Uterus (tissue), 4 donors: ENCODE measurements around the gene DNAH1. TPM values are rescaled to one million over a fixed set of nuclear protein-coding genes. Genes with fewer than 3 reads are reported as not detected.

Experiments
- DNase-seq, 2 donors: peaks; one replicate each; pipeline ENCODE4 v3.0.0-alpha.2; 2019 to 2020
- H3K27ac ChIP-seq, 2 donors: fragments of 200-600 bp; sonication (generic); 1 replicate in 1 of 2; 2 replicates in 1 of 2; pipeline ENCODE4 v1.5.1; 2016 to 2018
- H3K27me3 ChIP-seq, 2 donors: fragments of 200-600 bp; sonication (generic); one replicate each; pipeline ENCODE4 v1.5.1; 2018 to 2019; ENCODE audit warnings: control low read depth in 1 of 2
- H3K36me3 ChIP-seq, 2 donors: fragments of 200-600 bp; sonication (generic); one replicate each; pipeline ENCODE4 v1.5.1; 2019; ENCODE audit warnings: control low read depth in 1 of 2
- H3K4me1 ChIP-seq, 2 donors: fragments of 200-600 bp; sonication (generic); one replicate each; pipeline ENCODE4 v1.5.1; 2018 to 2019; ENCODE audit warnings: control low read depth in 1 of 2
- H3K4me3 ChIP-seq, 2 donors: fragments of 200-600 bp; sonication (generic); 1 replicate in 1 of 2; 2 replicates in 1 of 2; pipeline ENCODE4 v1.5.1; 2018 to 2019; ENCODE audit warnings: mild to moderate bottlenecking in 1 of 2
- H3K9me3 ChIP-seq, 2 donors: fragments of 200-600 bp; sonication (generic); one replicate each; pipeline ENCODE4 v1.5.1; 2019; ENCODE audit warnings: control low read depth in 1 of 2
- POLR2A ChIP-seq, 2 donors: fragments of 450-650 bp; IDR thresholded peaks; one replicate each; pipeline ENCODE4 v1.6.1; 2016; ENCODE audit warnings: antibody characterized with exemption in 2 of 2, mild to moderate bottlenecking in 1 of 2, moderate library complexity in 1 of 2
- intact Hi-C: fragments of 100-400 bp; cut with DNase I; formaldehyde crosslinking; loops from one replicate; pipeline ENCODE4 v1.15.1; 2023; ENCODE audit warnings: low total_unique reads
- total RNA-seq, 4 donors: library from RNA; depleted of rRNA in 3 of 4; stranded (reverse); fragments of >200 nt in 3 of 4; gene quantifications; one replicate each; pipeline versions ENCODE4 v1.1.0 to v1.2.4, GENCODE V29; 2014 to 2023
- TF ChIP-seq, protein P1 (sequence below), 4 experiments: fragments of 200-600 bp in 2 of 4; fragments of 450-650 bp in 2 of 4; sonication (generic) in 2 of 4; IDR thresholded peaks; one replicate each; pipeline ENCODE4 v1.5.1; 2016 to 2019; ENCODE audit warnings: antibody characterized with exemption in 4 of 4, mild to moderate bottlenecking in 2 of 4, moderate library complexity in 1 of 4
- donor health status: DM: yes; HTN: yes; CAD: no.

The DNAH1 gene
- total RNA-seq, 4 donors from 2014 or later, result 5.1 to 46.2 (median 11.0) TPM

DNA sequence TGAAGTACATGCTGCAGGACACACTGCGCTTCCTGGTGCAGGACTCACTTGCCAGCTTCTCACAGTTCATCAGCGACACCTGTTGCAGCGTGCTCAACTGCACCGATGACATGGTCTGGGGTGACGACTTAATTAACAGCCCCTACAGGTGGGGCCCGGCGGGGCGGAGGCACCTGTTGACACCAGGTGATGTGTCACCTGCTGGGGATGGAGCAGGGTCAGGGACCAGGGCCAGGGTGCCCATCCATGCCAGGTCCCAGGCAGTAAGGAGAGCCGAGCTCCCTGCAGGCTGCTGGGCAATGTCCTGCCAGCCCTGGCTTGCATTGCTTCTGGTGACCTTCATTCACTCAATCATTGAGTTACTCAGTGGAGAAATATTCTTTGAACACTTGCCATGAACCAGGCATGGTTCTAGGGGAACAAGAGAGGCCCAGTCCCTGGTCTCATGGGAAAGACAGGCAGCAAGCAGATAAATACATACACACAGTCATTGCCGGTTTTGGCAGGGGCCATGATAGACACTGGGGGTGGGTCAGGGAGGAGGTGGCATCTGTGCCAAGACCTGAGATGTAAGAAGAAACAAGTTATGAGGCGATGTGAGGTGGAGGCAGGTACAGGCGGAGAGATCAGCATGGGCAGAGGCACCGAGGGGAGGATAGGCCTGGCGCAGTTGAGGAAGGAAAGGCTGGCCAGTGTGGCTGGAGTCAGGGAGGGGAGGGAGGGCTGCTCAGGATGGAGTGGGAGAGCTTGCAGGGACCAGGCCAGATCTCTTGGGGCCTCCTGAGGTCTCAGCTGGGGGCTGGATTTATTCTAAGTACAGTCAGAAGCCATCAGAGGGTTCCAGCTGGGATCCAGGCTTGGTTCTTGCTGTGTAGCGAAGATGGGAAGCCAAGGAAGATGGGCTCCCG is 30.8 kb downstream of the DNAH1 start:
- no peaks in the 10 kb centered on the region for H3K4me1 ChIP-seq
- intact Hi-C loops, result loop anchor here (10.0 kb wide), 1 partner anchor 342 kb away; no protein-coding TSS in a partner anchor
- DNase-seq, result no peak
- no peaks in the 10 kb centered on the region for H3K36me3 ChIP-seq
- H3K27me3 ChIP-seq, result no peaks in the 10 kb centered on the region
- no peak for TF ChIP-seq POLR2A (IDR thresholded peaks at IDR 0.05)
- TF ChIP-seq, protein P1, sequence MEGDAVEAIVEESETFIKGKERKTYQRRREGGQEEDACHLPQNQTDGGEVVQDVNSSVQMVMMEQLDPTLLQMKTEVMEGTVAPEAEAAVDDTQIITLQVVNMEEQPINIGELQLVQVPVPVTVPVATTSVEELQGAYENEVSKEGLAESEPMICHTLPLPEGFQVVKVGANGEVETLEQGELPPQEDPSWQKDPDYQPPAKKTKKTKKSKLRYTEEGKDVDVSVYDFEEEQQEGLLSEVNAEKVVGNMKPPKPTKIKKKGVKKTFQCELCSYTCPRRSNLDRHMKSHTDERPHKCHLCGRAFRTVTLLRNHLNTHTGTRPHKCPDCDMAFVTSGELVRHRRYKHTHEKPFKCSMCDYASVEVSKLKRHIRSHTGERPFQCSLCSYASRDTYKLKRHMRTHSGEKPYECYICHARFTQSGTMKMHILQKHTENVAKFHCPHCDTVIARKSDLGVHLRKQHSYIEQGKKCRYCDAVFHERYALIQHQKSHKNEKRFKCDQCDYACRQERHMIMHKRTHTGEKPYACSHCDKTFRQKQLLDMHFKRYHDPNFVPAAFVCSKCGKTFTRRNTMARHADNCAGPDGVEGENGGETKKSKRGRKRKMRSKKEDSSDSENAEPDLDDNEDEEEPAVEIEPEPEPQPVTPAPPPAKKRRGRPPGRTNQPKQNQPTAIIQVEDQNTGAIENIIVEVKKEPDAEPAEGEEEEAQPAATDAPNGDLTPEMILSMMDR (IDR thresholded peaks at IDR 0.05), result no peak
- H3K9me3 ChIP-seq, result no peaks in the 10 kb centered on the region
- no peak overlapping the region for H3K27ac ChIP-seq
- no peak overlapping the region for H3K4me3 ChIP-seq

DNA sequence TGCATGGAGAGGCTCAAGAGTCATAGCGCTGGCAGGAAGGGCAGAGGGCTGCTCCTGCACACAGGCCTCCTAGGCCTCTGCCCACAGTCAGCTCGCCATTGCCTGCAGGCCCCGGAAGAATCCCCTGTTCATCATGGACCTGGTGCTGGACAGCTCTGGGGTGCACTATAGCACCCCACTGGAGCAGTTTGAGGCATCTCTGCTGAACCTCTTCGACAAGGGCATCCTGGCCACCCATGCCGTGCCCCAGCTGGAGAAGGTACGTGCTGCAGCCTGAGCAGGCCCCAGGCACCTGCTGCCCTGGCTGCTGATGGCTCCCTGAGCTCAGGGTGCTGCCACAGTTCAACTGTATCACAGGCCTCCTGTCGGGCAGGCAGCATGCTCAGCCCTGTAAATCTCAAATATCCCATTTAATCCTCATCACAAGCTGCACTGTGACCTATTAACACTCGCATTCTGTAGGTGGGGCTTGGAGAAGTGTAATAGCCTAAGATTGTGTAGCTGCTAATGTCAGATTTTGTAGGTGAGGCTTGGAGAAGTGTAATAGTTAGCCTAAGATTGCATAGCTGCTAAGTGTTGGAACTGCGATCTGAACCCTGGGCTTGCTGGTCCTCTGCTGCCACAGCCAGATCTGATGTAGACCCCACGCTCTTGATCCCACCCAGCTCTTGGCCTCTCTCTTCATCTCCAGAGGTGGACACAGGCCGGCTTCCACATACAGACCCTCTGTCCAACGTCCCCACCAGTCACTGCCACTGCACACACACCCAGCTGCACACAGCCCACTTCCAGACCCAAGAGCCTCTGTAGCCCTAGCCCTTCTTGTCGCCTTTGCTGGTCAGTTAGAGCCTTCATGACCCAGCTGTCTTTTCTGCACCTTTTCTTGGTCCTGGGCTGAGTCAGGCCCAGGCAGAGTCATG is 31.9 kb downstream of the DNAH1 start:
- TF ChIP-seq, protein P1 (IDR thresholded peaks at IDR 0.05), result no peak
- no peak for TF ChIP-seq POLR2A (IDR thresholded peaks at IDR 0.05)
- no peak overlapping the region for H3K27ac ChIP-seq
- no peaks in the 10 kb centered on the region for H3K4me1 ChIP-seq
- no peak for DNase-seq
- H3K36me3 ChIP-seq, result no peaks in the 10 kb centered on the region
- intact Hi-C loops, result loop anchor here (10.0 kb wide), 1 partner anchor 343 kb away; no protein-coding TSS in a partner anchor
- H3K4me3 ChIP-seq, result no peak overlapping the region
- no peaks in the 10 kb centered on the region for H3K9me3 ChIP-seq
- no peaks in the 10 kb centered on the region for H3K27me3 ChIP-seq

DNA sequence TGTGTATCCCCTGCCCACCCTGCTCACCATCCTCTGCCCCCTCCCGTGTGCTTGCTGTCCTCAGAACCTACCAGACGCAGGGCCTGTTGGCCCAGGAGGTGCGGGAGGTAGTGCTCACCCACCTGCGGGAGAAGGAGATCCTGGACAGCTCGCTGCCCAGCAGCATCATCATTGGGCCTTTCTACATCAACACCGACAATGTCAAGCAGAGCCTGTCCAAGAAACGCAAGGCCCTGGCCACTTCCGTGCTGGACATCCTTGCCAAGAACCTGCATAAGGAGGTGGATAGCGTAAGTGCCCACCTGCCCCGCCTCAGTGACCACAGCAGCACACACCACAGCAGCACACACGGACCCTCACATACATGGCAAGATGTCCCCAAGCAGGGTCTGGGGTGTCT is 33.0 kb downstream of the DNAH1 start:
- no peak overlapping the region for H3K4me3 ChIP-seq
- intact Hi-C loops, result loop anchor here (10.0 kb wide), 1 partner anchor 344 kb away; no protein-coding TSS in a partner anchor
- TF ChIP-seq, protein P1 (IDR thresholded peaks at IDR 0.05), result no peak
- no peak for TF ChIP-seq POLR2A (IDR thresholded peaks at IDR 0.05)
- no peak overlapping the region for H3K27ac ChIP-seq
- H3K36me3 ChIP-seq, result no peaks in the 10 kb centered on the region
- H3K27me3 ChIP-seq, result no peaks in the 10 kb centered on the region
- H3K9me3 ChIP-seq, result no peaks in the 10 kb centered on the region
- no peak for DNase-seq
- no peaks in the 10 kb centered on the region for H3K4me1 ChIP-seq

DNA sequence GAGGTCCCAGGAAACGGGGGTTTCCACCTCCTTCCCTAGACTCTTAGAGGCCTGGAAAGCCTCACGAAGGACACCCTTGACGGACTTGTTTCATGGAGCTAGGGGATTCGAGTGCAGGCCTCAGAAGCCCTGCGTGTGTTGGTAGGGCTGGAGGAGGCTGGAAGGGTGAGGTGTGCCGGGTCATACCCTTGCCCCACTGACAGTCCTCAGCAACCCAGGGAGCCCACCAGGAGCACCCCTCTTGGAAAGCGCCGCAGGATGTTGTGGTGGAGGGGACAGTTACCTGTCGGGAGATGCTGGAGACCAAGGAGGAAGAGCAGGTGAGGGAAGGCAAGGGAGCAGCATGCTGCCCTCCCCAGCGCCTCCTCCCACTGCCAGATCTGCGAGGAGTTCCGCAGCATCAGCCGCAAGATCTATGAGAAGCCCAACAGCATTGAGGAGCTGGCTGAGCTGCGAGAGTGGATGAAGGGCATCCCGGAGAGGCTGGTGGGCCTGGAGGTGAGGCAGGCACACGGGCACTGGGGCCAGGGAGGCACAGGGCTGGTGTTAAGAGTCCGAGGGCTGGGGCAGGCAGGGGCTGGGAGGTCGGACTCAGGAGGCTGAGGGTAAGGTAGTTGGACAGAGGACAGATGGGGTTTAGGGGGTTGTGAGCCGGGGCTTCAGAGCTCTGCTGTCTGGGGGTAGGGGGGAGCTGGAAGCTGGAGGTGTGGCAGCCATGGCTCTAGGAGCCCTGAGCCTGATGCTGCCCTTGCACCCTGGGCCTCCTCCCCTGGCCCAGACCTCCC is 33.7 kb downstream of the DNAH1 start:
- Histone ChIP-seq H3K36me3 (no peaks in the 10 kb centered on the region), H3K4me1 (no peaks in the 10 kb centered on the region), H3K27ac (no peak overlapping the region), H3K9me3 (no peaks in the 10 kb centered on the region), H3K27me3 (no peaks in the 10 kb centered on the region), H3K4me3 (no peak overlapping the region)
- intact Hi-C loops, result loop anchor here (10.0 kb wide), 1 partner anchor 345 kb away; no protein-coding TSS in a partner anchor
- DNase-seq, result no peak
- TF ChIP-seq, protein P1 (IDR thresholded peaks at IDR 0.05), result no peak
- no peak for TF ChIP-seq POLR2A (IDR thresholded peaks at IDR 0.05)
